Right renal cortex interstitium (tissue), 3 donors: ENCODE measurements around the gene H1-8. TPM values are rescaled to one million over a fixed set of nuclear protein-coding genes. Genes with fewer than 3 reads are reported as not detected.
A peak's percentile ranks its signal among the peaks of the same experiment; 100 is the strongest.

Experiments
- DNase-seq, 3 donors: peaks; one replicate each; pipeline ENCODE4 v3.0.0-alpha.2; 2013; ENCODE audit warnings: low read depth in 3 of 3, low spot score in 2 of 3
- polyA plus RNA-seq, 3 donors: library from polyadenylated mRNA; unstranded; fragments of 120-200 nt; gene quantifications; one replicate each; pipeline ENCODE4 v1.2.1, GENCODE V29; 2013; ENCODE audit not compliant: insufficient read length in 3 of 3

Gene H1-8
- polyA plus RNA-seq, 3 donors = not detected

DNA sequence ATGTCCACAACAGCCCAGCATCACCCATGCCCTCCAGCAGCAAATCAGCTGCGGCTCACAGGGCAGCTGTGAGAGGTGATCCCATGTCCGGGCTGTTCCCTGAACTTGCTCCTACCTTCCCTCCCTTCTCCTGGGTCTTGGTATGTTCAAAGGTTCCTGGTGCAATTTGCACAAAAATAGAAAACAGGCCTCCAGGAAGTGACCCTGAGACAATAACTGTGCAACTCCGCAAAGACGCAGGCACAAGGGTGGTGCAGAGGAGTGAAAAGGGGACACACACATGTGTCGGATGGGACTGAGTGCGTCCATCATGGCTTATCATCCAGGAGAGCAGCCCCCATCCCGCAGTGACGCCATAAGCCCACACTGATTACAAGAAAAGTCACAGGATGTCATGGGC lies 47.2 kb downstream of the H1-8 start:
- DNase-seq = no peak

DNA sequence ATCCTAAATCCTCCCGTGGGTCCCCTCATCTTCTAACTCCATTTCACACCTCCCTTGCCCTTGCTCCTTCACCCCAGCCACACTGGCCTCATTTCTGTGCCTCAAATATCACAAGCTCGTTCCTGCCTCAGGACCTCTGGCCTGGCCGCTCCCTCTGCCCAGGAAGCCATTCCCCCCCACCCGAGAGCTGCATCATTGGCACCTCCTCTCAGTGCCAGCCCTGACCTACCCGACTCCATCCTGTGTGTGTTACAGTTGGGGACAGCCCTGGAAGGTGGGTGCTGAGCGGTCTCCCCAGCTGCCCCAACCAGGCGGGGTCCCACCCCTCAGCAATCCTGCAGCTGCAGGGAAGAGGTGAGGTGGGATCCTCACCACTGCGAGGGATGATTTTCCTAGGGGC lies 49.0 kb downstream of the H1-8 start:
- no peak for DNase-seq

DNA sequence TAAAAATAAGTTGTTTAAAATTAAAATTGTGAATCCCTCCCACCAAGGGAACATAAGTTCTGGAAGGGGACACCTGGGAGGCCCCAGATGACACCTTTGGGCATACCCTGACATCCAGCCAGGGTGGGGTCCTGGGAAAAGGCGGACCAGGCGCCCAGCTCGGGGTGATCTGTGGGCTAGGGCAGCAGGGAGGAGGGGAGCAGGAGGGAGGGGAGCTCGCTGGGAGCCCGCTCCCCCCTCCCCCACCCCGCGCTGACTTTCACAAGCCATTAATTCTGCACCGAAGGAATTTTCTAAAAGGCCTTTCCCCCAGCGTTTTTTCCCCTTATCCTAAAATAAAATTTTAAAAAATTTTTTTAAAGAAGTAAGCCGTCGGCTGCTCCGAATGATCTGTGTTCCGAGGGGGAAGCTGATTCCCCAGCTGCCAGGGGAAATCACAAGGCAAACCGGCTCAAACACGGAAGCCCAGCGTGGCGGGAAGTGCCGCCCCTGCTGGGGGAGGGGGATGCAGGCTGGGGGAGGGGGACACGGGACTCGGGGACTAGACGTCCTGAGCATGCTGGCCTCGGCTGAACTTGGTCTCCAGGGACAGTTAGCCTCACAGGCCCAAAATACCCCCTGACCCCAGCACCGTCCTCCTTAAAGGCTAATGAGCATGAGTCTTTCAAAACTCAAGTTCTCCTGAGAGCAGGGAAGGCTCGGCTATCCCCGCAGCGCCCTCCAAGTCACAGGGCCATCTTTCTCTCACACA lies 49.6 kb downstream of the H1-8 start:
- peak in 1 of 3 donors; percentile 52 for DNase-seq

DNA sequence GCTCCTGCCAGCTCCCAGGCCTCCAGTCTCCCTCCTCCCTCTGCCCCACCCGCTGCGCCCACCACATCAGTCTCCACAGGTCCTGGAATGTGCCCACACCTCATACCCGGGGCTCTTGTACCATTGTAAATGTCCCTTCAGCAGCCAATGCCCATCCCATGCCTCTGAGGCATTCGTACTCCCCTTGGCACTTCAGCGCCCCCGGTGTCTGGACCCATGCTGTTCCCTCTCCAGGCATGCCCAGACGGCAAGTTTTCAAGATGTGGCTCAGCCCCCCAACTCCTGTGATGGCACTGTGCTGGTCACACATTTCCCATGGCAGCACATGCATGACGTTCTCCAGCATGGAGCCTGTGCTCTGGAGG lies 50.2 kb downstream of the H1-8 start:
- DNase-seq = no peak

DNA sequence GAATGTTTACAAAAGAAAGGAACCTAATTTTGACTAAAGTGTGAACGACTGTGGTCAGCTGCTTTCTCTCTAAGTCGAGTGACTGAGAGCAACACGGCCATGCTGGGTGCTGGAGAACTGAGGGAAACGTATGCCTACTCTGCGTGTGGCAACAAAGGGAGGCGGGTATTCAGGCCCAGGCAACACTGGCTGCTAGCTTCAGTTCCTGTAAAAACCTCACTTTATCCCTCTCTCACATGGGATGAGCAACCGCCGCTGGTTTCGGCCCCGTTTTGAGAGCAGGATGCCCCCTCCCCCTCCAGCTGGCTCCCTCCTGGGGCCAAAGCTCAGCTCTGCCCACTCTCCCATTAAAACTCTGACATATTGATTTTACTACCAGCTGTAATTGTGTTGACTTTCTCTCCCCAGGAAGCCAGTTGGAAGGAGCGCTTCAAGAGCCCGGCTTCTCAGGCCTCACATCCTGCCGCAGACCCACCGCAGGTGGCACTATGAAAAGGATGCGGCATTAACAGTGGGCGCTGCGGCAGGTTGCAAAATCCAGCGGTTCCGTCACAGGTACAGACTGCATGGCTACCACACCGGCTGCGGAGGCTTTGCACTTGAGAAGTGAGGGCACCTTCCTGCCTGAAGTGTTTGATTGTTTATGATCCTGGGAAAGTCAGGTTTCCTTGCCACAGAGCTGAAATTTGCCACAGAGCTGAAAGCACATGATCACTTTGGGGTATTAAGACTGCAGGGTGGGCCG lies 50.8 kb downstream of the H1-8 start:
- no peak for DNase-seq

DNA sequence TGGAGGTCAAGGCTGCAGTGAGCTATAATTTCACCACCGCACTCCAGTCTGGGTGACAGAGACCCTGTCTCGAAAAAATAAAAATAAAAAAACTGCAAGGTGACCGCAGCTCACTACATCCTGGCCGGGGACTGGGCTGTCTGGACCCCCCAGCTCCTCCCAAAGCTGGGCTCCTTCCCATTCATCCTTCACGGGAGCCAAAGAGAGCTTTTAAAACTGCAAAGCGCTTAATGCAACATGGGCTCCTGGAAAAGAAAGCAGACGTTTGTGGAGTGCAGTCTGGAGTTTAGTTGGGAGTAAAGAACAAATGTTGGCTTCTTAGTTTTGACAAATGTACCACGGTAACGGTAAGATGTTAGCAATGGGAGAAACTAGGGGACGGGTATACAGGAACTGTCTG lies 51.4 kb downstream of the H1-8 start:
- no peak for DNase-seq

DNA sequence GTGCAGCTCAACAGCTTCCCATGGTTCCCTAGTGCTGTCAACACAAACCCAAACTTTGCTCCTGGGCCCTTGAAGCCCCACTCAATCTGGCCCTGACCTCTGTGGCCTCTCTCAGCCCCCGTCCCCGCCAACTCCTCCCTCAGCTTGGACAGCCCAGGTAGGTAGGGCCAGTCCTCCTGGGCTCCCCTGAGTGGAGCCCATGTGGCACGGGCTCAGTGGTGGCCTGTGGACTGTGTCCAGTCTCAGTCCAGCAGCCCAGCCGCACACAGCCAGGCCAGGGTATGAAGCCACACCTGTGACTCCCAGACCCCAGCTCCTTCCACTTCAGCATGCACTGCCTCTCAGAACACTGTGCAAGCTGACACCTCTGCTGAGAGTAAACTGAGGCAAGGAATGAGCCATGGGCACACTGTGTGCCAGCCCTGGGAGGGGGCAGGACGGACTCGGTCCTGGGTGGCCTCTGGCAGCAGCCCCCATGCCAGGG lies 52.0 kb downstream of the H1-8 start:
- no peak for DNase-seq

DNA sequence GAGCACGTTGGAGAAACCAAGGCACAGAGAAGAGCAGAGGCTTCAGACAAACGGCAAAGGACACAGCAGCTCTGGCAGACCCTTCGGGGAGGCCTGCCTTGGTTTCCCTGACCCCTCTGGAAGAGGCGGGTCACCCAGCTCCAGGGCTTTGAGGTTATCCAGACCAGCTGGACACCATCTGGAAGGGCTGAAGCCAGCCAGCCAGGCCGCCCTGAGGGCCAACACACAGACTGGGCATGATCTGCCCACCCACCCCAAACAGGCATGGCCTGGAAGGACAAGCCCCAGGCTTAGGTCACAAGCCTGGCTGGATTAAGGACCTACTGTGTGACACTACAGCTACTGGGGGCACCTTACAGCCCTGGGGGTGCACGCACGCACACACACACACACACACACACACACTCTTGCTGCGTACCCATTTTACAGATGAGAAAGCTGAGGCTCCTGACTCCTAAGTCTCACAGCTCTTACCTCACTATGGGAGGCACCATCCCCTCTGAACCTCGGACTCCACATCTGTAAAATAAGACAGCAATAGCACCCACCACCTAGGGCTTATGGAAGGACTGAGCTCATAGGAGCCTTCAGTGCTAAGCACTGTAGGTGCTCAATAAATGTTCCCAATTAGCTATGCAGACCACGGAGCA lies 52.7 kb downstream of the H1-8 start:
- no peak for DNase-seq

DNA sequence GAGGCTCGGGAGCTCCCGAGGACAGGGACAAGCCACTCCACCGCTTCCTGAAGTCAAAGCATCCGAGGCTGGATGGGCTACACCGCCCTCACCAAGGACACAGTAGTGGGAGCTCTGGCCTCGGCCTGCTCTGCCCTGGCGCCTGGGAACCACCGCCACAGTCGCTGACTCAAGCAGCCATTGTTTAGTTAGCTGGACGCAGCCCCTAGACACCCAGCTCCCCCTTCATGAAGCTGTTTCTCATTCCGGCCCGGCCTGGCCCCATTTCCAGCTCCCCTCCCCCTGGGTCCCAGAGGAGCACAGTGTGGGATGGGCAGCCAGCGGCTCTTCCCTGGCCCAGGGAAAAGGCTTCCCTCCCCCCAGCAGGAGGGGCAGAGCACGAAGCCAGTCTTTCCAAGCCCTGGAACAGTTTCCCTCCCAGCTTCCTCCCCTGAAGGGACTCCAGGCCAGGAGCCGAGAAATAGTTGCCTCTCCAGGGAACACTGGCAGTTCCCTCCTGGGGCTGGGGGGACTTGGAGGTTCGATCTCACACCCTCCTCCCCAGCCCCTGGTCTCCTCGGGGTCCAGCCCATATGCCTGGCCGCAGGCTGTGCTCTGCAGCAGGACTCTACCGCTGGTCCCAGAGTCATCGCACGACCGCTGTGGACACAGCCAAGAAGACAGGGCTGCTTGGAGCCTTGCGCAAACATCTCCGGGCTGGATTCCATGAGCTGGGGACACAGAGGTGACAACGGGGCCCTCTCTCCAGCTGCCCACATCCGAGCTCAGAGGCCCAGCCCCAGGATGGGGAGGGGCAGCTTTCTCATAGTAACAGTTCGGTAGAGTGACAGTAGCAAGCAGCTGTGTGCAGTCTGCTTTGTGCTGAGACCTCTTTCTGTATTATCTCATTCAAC lies 53.5 kb downstream of the H1-8 start:
- peak in 2 of 3 donors; percentile 73 to 74 for DNase-seq

DNA sequence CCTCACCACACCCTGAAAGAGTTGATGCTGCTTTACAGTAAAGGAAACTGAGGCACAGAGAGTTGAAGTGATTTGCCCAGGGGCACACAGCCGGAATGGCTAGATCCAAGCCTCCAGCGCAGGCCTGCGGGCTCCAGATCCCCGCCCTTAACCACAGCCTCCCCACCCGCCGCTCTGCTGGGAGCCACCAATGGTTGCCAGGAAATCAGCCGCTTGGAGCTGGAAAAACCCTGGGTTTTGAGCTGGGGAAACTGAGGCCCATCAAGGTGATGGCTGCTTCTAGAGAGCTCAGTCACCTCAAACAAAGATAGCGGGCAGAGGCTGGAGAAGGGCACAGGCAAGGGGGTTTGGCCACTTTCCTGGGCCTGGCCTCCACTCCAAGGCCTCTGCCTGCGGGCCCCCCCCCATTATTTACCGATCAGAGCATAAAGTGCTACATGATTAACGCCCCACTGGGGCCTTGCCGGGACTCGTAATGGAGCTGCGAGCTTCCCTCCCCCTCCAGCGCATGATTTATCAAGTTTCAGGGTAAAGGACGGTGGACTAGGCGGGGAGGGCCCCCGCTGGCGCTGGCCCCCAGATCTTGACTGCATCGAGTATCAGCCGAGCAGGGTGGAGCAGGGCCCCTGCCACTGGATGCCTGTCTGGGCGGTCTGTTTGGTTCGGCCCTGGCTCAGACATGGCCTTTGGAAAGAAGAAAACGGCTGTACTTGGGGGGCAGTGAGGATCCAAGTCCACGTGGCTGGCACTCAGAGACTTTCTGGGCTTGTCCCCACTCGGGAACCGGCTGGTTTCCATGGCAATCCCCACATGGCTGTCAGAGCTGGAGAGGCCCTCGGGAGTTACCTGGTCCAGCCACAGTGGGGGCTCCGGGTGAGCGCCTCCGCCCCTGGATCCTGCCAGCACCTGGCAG lies 54.4 kb downstream of the H1-8 start:
- no peak for DNase-seq

DNA sequence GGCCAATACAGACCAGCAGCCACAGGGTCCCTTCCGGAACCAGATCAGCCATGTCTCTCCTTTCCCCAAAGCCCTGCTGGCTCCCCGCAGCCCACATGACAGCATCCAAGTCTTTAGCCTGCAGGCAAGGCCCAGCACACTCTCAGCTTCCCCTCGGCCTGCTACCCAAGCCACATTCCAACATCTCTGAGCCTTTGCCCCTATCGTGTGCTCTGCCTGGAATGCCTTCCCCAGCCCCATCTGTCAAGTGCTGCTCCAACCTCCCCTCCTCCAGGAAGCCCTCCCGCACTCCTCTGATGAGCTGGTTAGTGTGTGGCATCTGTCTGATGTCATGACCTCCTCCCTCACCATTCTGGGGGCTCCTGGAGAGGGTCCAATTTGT lies 55.0 kb downstream of the H1-8 start:
- DNase-seq = no peak

DNA sequence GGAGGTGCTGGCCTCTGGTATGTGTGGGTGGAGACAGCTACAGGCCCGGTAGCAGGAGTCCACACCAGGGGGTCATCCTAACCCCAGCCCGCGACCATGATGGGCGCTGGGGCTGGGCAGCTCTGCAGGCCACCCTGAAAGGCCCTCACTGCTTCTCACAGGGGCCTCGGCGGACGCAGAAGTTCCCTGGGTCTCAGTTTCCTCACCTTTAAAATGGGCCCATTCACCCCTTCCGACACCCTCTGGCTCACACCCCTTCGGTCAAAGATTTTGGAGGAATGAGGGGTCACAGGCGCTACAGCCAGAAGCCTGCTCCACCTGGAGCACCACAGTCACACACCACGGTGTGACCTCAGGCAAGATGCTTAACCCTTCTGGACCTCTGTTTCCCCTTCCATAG lies 55.5 kb downstream of the H1-8 start:
- no peak for DNase-seq

DNA sequence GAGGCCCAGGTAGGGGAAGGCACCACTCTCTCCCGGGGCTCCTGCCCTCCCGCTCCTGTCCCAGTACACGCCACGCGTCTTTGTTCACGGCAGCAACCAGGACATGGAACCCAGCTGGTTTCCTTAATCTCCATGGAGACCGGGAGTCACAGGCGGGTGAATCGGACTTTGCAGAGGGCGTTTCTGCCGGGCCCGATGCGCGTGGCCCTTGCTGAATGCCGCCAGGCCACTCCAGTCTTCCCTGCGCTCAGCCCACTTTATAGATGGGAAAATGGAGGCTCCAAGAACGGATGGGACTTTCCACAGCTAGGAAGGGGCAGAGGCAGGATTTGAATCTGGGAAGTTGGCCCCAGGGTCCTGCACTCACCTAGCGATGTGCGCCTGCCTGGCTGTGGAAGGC lies 56.1 kb downstream of the H1-8 start:
- no peak for DNase-seq

DNA sequence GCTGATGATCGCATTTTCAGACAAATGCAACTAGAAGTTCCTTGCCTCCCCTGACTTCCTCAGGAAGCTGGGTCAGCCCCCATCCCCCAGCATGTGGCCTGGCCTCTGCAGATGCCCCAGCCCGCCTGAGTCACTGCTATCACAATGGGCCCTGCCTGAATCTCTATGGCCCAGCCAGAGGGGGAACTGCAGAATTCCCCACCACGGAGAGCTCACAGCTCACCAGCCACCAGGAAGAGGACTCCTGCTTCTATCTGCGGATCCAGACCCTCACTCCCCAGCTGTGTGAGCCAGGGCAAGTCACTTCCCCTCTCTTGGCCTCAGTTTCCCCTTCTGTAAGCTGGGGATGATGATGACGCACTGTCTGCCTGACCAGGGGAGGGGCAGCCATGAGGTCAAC lies 56.6 kb downstream of the H1-8 start:
- DNase-seq = no peak

DNA sequence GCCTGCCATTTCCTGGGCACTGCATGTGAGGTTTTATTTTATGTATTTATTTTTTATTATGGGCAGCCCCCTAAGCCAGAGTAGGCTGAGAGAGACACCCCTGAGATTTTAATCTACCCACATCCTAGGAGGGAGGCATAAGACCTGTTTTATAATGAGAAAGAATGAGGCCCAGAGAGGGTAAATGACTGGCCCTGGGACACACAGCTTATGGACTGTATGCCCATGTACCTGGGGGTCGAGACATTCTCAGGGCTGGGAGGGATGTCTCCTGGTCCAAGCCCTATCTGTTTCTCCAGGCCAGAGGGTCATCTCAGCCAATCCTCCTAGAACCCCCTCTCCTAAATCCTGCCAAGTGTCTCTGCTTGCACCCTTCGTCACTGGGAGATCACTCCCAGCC lies 57.4 kb downstream of the H1-8 start:
- no peak for DNase-seq

Other genes starting within 250 kb of the H1-8 start
- 1 to 10 TPM; 3.2 to 3.6 (median 3.5) TPM for gene EFCAB12, start 114.5 kb upstream of the H1-8 start, polyA plus RNA-seq
- 10 to 100 TPM; 44.5 to 51.8 (median 51.1) TPM for gene MBD4, start 103.2 kb upstream of the H1-8 start, polyA plus RNA-seq
- gene IFT122, start 103.0 kb upstream of the H1-8 start, polyA plus RNA-seq = 10 to 100 TPM; 39.1 to 61.1 (median 46.7) TPM
- gene RHO, start 14.5 kb upstream of the H1-8 start, polyA plus RNA-seq = under 1 TPM in 2 of 3 donors, not detected in 1; 0.06 to 0.07 TPM
- 100 to 1,000 TPM; 105 to 132 (median 117) TPM for gene PLXND1, start 63.5 kb downstream of the H1-8 start, polyA plus RNA-seq